ENCODE results near the gene PAFAH1B2. TPM values are rescaled to one million over a fixed set of nuclear protein-coding genes. Genes with fewer than 3 reads are reported as not detected.

The PAFAH1B2 gene
- total and polyA plus RNA-seq, 10 donors = 14.3 to 80.4 (median 63.7) TPM

DNA sequence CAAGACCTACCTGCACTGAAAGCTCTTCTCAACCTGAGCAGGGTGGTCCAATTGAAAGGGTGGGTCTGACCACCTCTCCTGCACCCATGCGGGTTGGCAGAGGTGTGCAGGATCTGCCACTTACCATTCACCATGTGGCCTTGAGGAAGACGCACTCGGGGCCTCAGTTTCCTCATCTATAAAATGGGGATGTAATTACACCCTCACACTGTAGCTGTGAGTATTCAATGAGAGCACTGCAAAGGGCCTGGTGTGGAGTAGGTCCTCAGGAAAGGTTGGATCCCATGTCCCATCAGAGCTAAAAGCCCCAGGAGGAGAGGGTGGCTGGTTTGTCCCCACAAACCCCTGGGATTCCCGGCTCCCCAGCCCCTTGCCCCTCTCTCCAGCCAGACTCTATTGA, 54.5 kb downstream of the PAFAH1B2 start:
- H3K4me3 ChIP-seq = peak overlapping the region in 4 of 8 donors; percentile 28 to 57 (median 43)
- no peaks in the 10 kb centered on the region for H3K9me3 ChIP-seq
- H3K4me1 ChIP-seq = peaks cover 0 to 50% (median 9%) of the 10 kb centered on the region in 6 donors
- intact Hi-C loops (cut with DNase I; ENCODE audit: low total_unique reads) = no loop called here
- no peak for DNase-seq
- H3K27ac ChIP-seq = peak overlapping the region in 7 of 8 donors; percentile 37 to 81 (median 73)
- 75 to 83% (median 80%) methylated on average over 4 of the region's 4 CpGs for WGBS, 5 donors
- H3K36me3 ChIP-seq = peaks cover 0 to 72% (median 24%) of the 10 kb centered on the region in 6 donors
- TF ChIP-seq, protein P1, sequence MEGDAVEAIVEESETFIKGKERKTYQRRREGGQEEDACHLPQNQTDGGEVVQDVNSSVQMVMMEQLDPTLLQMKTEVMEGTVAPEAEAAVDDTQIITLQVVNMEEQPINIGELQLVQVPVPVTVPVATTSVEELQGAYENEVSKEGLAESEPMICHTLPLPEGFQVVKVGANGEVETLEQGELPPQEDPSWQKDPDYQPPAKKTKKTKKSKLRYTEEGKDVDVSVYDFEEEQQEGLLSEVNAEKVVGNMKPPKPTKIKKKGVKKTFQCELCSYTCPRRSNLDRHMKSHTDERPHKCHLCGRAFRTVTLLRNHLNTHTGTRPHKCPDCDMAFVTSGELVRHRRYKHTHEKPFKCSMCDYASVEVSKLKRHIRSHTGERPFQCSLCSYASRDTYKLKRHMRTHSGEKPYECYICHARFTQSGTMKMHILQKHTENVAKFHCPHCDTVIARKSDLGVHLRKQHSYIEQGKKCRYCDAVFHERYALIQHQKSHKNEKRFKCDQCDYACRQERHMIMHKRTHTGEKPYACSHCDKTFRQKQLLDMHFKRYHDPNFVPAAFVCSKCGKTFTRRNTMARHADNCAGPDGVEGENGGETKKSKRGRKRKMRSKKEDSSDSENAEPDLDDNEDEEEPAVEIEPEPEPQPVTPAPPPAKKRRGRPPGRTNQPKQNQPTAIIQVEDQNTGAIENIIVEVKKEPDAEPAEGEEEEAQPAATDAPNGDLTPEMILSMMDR (IDR thresholded peaks at IDR 0.05 in 8 of 11, conservative IDR thresholded peaks at IDR 0.05 in 3 of 11) = no peak
- TF ChIP-seq POLR2A (IDR thresholded peaks at IDR 0.05) (no peak), POLR2AphosphoS5 (IDR thresholded peaks at IDR 0.05) (no peak)
- peaks cover 0 to 5% (median 0%) of the 10 kb centered on the region in 7 donors for H3K27me3 ChIP-seq (replicated peaks in 1 of 7)

DNA sequence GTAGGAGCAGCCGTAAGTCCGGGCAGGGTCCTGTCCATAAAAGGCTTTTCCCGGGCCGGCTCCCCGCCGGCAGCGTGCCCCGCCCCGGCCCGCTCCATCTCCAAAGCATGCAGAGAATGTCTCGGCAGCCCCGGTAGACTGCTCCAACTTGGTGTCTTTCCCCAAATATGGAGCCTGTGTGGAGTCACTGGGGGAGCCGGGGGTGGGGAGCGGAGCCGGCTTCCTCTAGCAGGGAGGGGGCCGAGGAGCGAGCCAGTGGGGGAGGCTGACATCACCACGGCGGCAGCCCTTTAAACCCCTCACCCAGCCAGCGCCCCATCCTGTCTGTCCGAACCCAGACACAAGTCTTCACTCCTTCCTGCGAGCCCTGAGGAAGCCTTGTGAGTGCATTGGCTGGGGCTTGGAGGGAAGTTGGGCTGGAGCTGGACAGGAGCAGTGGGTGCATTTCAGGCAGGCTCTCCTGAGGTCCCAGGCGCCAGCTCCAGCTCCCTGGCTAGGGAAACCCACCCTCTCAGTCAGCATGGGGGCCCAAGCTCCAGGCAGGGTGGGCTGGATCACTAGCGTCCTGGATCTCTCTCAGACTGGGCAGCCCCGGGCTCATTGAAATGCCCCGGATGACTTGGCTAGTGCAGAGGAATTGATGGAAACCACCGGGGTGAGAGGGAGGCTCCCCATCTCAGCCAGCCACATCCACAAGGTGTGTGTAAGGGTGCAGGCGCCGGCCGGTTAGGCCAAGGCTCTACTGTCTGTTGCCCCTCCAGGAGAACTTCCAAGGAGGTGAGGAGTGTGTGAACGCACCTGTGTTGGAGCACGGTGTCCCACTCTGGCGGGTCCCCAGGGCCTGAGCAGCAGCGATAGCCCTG, 55.2 kb downstream of the PAFAH1B2 start, which contains the start of gene TAGLN:
TSS of gene TAGLN (plus strand) at position 318 of the 863 bp plus-strand sequence. CDS start 3,644 bp downstream, outside the sequence.
- DNase-seq = no peak
- WGBS, 5 donors = 44 to 82% (median 51%) methylated on average over 23 to 34 of the region's 34 CpGs
- H3K9me3 ChIP-seq = no peaks in the 10 kb centered on the region
- H3K27me3 ChIP-seq (replicated peaks in 1 of 7) = peaks cover 0 to 5% (median 0%) of the 10 kb centered on the region in 7 donors
- intact Hi-C loops (cut with DNase I; ENCODE audit: low total_unique reads) = no loop called here
- peaks cover 0 to 57% (median 12%) of the 10 kb centered on the region in 6 donors for H3K4me1 ChIP-seq
- TF ChIP-seq, protein P1 (IDR thresholded peaks at IDR 0.05 in 8 of 11, conservative IDR thresholded peaks at IDR 0.05 in 3 of 11) = no peak
- TF ChIP-seq POLR2AphosphoS5 (IDR thresholded peaks at IDR 0.05) = peak; percentile 71 to 89 (median 82)
- peaks cover 0 to 72% (median 26%) of the 10 kb centered on the region in 6 donors for H3K36me3 ChIP-seq
- peak within 1 kb of the TSS in 7 of 8 donors; percentile 7 to 57 (median 39) for H3K4me3 ChIP-seq
- peak within 1 kb of the TSS in 7 of 8 donors; percentile 52 to 81 (median 78) for H3K27ac ChIP-seq

DNA sequence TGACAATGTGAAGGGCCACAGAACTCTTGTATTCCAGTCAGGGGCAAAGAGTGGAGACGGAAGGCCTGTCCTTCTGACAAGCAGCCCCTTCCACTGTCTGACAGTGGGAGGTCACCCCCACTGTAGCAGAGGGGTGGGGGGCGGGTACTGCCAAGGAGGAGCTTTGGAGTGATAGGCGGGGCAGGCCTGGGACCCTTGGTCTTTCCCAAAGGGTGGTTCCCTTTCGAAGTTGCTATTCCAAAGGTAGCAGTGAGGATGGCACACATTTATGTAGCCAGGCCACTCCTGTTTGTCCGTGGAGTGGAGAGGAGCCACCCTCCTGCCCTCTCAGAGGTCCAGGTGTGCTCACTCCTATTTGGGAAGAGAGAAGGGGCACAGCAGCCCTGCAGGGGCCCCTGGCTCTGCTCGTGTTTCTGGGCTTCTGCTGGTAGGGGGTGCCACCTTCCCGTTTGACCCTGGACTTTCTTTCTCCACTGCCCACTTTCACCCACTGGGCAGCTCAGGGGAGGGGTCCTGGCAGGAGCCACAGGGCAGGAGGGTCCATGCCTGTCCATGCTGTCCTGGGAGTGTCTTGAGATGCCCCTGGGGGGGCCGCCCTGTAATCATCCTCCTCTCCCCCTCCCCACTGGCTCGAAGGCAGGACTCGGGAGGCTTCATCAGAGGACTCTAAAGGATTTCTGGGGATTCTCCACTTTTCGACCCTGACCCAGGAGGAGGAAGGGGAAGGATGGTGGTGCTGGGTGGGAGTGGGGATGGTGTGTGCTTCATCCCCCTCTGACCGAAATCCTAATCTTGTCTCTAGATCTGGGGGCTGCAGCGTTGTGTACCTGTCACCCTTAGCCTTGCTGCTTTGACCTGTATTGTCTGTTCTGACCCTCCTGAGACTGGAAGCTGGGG, 56.1 kb downstream of the PAFAH1B2 start:
- Histone ChIP-seq H3K4me3 (peak overlapping the region in 7 of 8 donors; percentile 7 to 57 (median 39)), H3K4me1 (peaks cover 0 to 65% (median 19%) of the 10 kb centered on the region in 6 donors), H3K36me3 (peaks cover 0 to 73% (median 33%) of the 10 kb centered on the region in 6 donors), H3K27ac (peak overlapping the region in 7 of 8 donors; percentile 52 to 81 (median 78)), H3K27me3 (replicated peaks in 1 of 7) (peaks cover 0 to 5% (median 0%) of the 10 kb centered on the region in 7 donors), H3K9me3 (no peaks in the 10 kb centered on the region)
- TF ChIP-seq POLR2A (IDR thresholded peaks at IDR 0.05) (no peak), POLR2AphosphoS5 (IDR thresholded peaks at IDR 0.05) (no peak)
- TF ChIP-seq, protein P1 (IDR thresholded peaks at IDR 0.05 in 8 of 11, conservative IDR thresholded peaks at IDR 0.05 in 3 of 11) = no peak
- intact Hi-C loops (cut with DNase I; ENCODE audit: low total_unique reads) = no loop called here
- no peak for DNase-seq
- 64 to 77% (median 72%) methylated on average over 12 to 13 of the region's 13 CpGs for WGBS, 5 donors
